NCI-H2107 treated with DMSO at 0.1 percent for 48 hours (cell line): ENCODE data around the gene ERF.

Source experiments
- DNase-seq: peaks from one replicate; lab custom pipeline; 2025; ENCODE audit not compliant: unreplicated experiment; lab: John Stamatoyannopoulos, UW

The ERF gene

GRCh38 chr19:42254089-42254849 lies 659 bp downstream of the ERF start:
- DNase-seq = no peak

- DNase-seq = no peak
These were observed 1.5 kb downstream of the ERF start for GRCh38 chr19:42253245-42254088.

GRCh38 chr19:42252365-42253244 lies 2.3 kb downstream of the ERF start:
- DNase-seq = no peak

GRCh38 chr19:42251572-42252358 lies 3.2 kb downstream of the ERF start:
- DNase-seq = no peak

- no peak for DNase-seq
These were observed 4.0 kb downstream of the ERF start for GRCh38 chr19:42250666-42251531.

- no peak for DNase-seq
These were observed 4.7 kb downstream of the ERF start for GRCh38 chr19:42250183-42250665.

GRCh38 chr19:42249769-42250168 lies 5.2 kb downstream of the ERF start:
- no peak for DNase-seq

- DNase-seq = no peak
These were observed 5.7 kb downstream of the ERF start for GRCh38 chr19:42249149-42249750.

- DNase-seq = no peak
These were observed 6.4 kb downstream of the ERF start for GRCh38 chr19:42248270-42249148.

GRCh38 chr19:42247640-42248199 lies 7.2 kb downstream of the ERF start:
- no peak for DNase-seq

GRCh38 chr19:42246922-42247639 lies 7.8 kb downstream of the ERF start:
- no peak for DNase-seq

GRCh38 chr19:42246143-42246921 lies 8.6 kb downstream of the ERF start:
- peak; percentile 16 for DNase-seq

- no peak for DNase-seq
These were observed 9.7 kb downstream of the ERF start for GRCh38 chr19:42245231-42245630.

GRCh38 chr19:42244347-42245220 lies 10.3 kb downstream of the ERF start:
- DNase-seq = peak; percentile 93
